Measurements from ENCODE around the gene CHRM4.
A peak's percentile ranks its signal among the peaks of the same experiment; 100 is the strongest.
"Not testable (repeated sequence)": the region's sequence is repeated elsewhere in the genome, so short reads cannot be mapped to it uniquely, and the experiment has no call there.

CHRM4 gene

GRCh38 chr11:46375392-46376101 lies 16.0 kb downstream of the CHRM4 start:
- H3K36me3 ChIP-seq (replicated peaks in 1 of 2; ENCODE audit: control insufficient read depth in 2 of 2, insufficient read depth in 2 of 2, low read length in 2 of 2): peaks cover 26 to 61% of the 10 kb centered on the region in 2 donors
- peak overlapping the region; percentile 21 for H3K14ac ChIP-seq (ENCODE audit: low read length)
- no CpG with 5 or more reads among the region's 38 CpGs for WGBS, 2 donors (ENCODE audit: extremely low coverage in 2 of 2, insufficient read length in 2 of 2, insufficient replicate concordance in 1 of 2)
- H3K4me2 ChIP-seq (ENCODE audit: insufficient read depth, low read length, poor library complexity, severe bottlenecking): no peak overlapping the region
- no peak overlapping the region for H3K4me3 ChIP-seq (ENCODE audit: low read length in 2 of 2)
- H2BK120ac ChIP-seq (ENCODE audit: low read depth, low read length): no peak overlapping the region
- H4K8ac ChIP-seq (ENCODE audit: low read depth, low read length): no peak overlapping the region
- no peak overlapping the region for H2BK12ac ChIP-seq (ENCODE audit: low read length)
- no peak overlapping the region for H3K4ac ChIP-seq (ENCODE audit: low read length)
- no peak overlapping the region for H4K91ac ChIP-seq (ENCODE audit: low read depth, low read length, poor library complexity)
- H2AK5ac ChIP-seq (ENCODE audit: low read depth, low read length): no peak overlapping the region
- H3K18ac ChIP-seq (ENCODE audit: low read length): no peak overlapping the region
- H3K23ac ChIP-seq (ENCODE audit: low read depth, low read length, poor library complexity): peak overlapping the region; percentile 43
- no peaks in the 10 kb centered on the region for H3K9me3 ChIP-seq (replicated peaks in 1 of 2; ENCODE audit: control insufficient read depth in 2 of 2, insufficient read depth in 1 of 2, low read depth in 1 of 2, low read length in 2 of 2)
- H3K4me1 ChIP-seq (ENCODE audit: control insufficient read depth in 2 of 2, insufficient read depth in 1 of 2, low read depth in 1 of 2, low read length in 2 of 2): peaks cover 8 to 11% of the 10 kb centered on the region in 2 donors
- no peaks in the 10 kb centered on the region for H3K27me3 ChIP-seq (ENCODE audit: control insufficient read depth in 3 of 3, insufficient read depth in 3 of 3, low read depth in 1 of 3, low read length in 3 of 3)
- H3K9ac ChIP-seq (ENCODE audit: low read depth, low read length, poor library complexity): peak overlapping the region; percentile 3
- no peak overlapping the region for H2BK5ac ChIP-seq (ENCODE audit: low read length)
- peaks cover 5% of the 10 kb centered on the region for H3K79me1 ChIP-seq (ENCODE audit: low read depth, low read length)
- H3K27ac ChIP-seq (replicated peaks; ENCODE audit: low read length): no peak overlapping the region
- H2BK15ac ChIP-seq (ENCODE audit: low read length): no peak overlapping the region
- H2AFZ ChIP-seq (ENCODE audit: low read length): no peak overlapping the region
- DNase-seq (ENCODE audit: low spot score): no peak

- Histone ChIP-seq H3K36me3 (replicated peaks in 1 of 2; ENCODE audit: control insufficient read depth in 2 of 2, insufficient read depth in 2 of 2, low read length in 2 of 2) (peaks cover 28 to 68% of the 10 kb centered on the region in 2 donors), H2BK12ac (ENCODE audit: low read length) (no peak overlapping the region), H3K4ac (ENCODE audit: low read length) (no peak overlapping the region), H2AFZ (ENCODE audit: low read length) (no peak overlapping the region), H3K14ac (ENCODE audit: low read length) (no peak overlapping the region), H3K4me2 (ENCODE audit: insufficient read depth, low read length, poor library complexity, severe bottlenecking) (no peak overlapping the region), H3K27me3 (ENCODE audit: control insufficient read depth in 3 of 3, insufficient read depth in 3 of 3, low read depth in 1 of 3, low read length in 3 of 3) (no peaks in the 10 kb centered on the region), H4K91ac (ENCODE audit: low read depth, low read length, poor library complexity) (no peak overlapping the region), H3K4me3 (ENCODE audit: low read length in 2 of 2) (no peak overlapping the region), H3K9me3 (replicated peaks in 1 of 2; ENCODE audit: control insufficient read depth in 2 of 2, insufficient read depth in 1 of 2, low read depth in 1 of 2, low read length in 2 of 2) (peaks cover 0 to 1% of the 10 kb centered on the region in 2 donors), H3K79me1 (ENCODE audit: low read depth, low read length) (peaks cover 5% of the 10 kb centered on the region), H3K18ac (ENCODE audit: low read length) (no peak overlapping the region), H2BK15ac (ENCODE audit: low read length) (no peak overlapping the region), H3K9ac (ENCODE audit: low read depth, low read length, poor library complexity) (no peak overlapping the region), H4K8ac (ENCODE audit: low read depth, low read length) (no peak overlapping the region), H2BK5ac (ENCODE audit: low read length) (no peak overlapping the region), H3K23ac (ENCODE audit: low read depth, low read length, poor library complexity) (peak overlapping the region; percentile 43), H2BK120ac (ENCODE audit: low read depth, low read length) (no peak overlapping the region), H2AK5ac (ENCODE audit: low read depth, low read length) (no peak overlapping the region), H3K4me1 (ENCODE audit: control insufficient read depth in 2 of 2, insufficient read depth in 1 of 2, low read depth in 1 of 2, low read length in 2 of 2) (peaks cover 8 to 14% of the 10 kb centered on the region in 2 donors), H3K27ac (replicated peaks; ENCODE audit: low read length) (no peak overlapping the region)
- no peak for DNase-seq (ENCODE audit: low spot score)
- WGBS, 2 donors (ENCODE audit: extremely low coverage in 2 of 2, insufficient read length in 2 of 2, insufficient replicate concordance in 1 of 2): no CpG with 5 or more reads among the region's 15 CpGs
Observed at GRCh38 chr11:46374815-46375214, 16.8 kb downstream of the CHRM4 start.

DNA sequence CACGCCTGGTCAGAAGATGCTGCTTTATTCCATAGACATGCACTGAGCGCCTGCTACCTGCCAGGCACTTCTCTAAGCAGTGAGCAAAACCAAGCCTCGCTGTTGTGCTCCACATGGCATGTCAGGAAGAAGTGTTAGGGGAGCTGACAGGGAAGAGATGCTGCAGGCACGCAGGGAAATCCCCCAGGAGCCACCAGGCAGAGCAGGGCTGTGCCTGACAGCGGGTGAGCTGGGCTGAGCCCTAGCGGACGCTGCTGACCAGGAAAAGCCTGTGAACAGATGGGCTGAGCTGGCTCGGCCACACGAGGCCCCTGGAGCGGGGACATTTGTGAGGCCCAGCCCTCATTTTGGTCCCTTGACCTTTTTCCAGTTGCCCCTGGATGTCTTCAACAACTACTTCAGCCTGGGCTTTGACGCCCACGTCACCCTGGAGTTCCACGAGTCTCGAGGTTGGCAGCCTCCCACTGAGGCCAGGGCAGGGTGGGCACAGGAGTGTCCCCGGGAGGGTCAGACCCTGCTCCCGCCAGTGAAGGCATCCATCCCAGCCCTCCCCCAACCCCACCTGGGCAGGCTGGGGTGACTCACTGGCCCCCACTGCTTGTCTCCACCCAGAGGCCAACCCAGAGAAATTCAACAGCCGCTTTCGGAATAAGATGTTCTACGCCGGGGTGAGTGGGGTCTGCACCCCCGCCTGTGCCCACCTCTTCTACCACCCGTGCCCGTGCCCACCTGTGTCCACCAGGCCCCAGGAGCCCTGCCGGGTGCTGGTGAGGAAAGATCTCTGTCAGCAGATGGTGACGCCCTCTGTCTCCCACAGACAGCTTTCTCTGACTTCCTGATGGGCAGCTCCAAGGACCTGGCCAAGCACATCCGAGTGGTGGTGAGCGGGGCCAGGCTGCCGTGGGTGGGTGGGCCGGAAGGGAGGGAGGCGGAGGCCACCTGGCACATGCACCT lies 17.5 kb downstream of the CHRM4 start:
- DNase-seq (ENCODE audit: low spot score): no peak
- no CpG with 5 or more reads among the region's 30 CpGs for WGBS, 2 donors (ENCODE audit: extremely low coverage in 2 of 2, insufficient read length in 2 of 2, insufficient replicate concordance in 1 of 2)
- no peak overlapping the region for H3K27ac ChIP-seq (replicated peaks; ENCODE audit: low read length)

GRCh38 chr11:46372501-46372900 lies 19.1 kb downstream of the CHRM4 start:
- no CpG with 5 or more reads among the region's 15 CpGs for WGBS, 2 donors (ENCODE audit: extremely low coverage in 2 of 2, insufficient read length in 2 of 2, insufficient replicate concordance in 1 of 2)
- H3K4me2 ChIP-seq (ENCODE audit: insufficient read depth, low read length, poor library complexity, severe bottlenecking): peak overlapping the region; percentile 2
- not testable (repeated sequence) for H3K4me3 ChIP-seq (ENCODE audit: low read length in 2 of 2)

More for the DNA sequence above, 17.5 kb downstream of the CHRM4 start:
- peaks cover 5% of the 10 kb centered on the region for H3K79me1 ChIP-seq (ENCODE audit: low read depth, low read length)
- H2BK12ac ChIP-seq (ENCODE audit: low read length): no peak overlapping the region
- H2BK120ac ChIP-seq (ENCODE audit: low read depth, low read length): no peak overlapping the region
- H3K4ac ChIP-seq (ENCODE audit: low read length): no peak overlapping the region
- H3K36me3 ChIP-seq (replicated peaks in 1 of 2; ENCODE audit: control insufficient read depth in 2 of 2, insufficient read depth in 2 of 2, low read length in 2 of 2): peaks cover 28 to 71% of the 10 kb centered on the region in 2 donors
- H3K9me3 ChIP-seq (replicated peaks in 1 of 2; ENCODE audit: control insufficient read depth in 2 of 2, insufficient read depth in 1 of 2, low read depth in 1 of 2, low read length in 2 of 2): peaks cover 0 to 2% of the 10 kb centered on the region in 2 donors
- no peak overlapping the region for H4K91ac ChIP-seq (ENCODE audit: low read depth, low read length, poor library complexity)
- peak overlapping the region in 1 of 2 donors; percentile 31 for H3K4me3 ChIP-seq (ENCODE audit: low read length in 2 of 2)
- no peak overlapping the region for H3K23ac ChIP-seq (ENCODE audit: low read depth, low read length, poor library complexity)
- H3K14ac ChIP-seq (ENCODE audit: low read length): no peak overlapping the region
- peaks cover 3 to 13% of the 10 kb centered on the region in 2 donors for H3K4me1 ChIP-seq (ENCODE audit: control insufficient read depth in 2 of 2, insufficient read depth in 1 of 2, low read depth in 1 of 2, low read length in 2 of 2)
- no peak overlapping the region for H3K9ac ChIP-seq (ENCODE audit: low read depth, low read length, poor library complexity)
- H4K8ac ChIP-seq (ENCODE audit: low read depth, low read length): no peak overlapping the region
- H3K4me2 ChIP-seq (ENCODE audit: insufficient read depth, low read length, poor library complexity, severe bottlenecking): no peak overlapping the region
- no peak overlapping the region for H3K18ac ChIP-seq (ENCODE audit: low read length)
- H2AK5ac ChIP-seq (ENCODE audit: low read depth, low read length): no peak overlapping the region
- no peaks in the 10 kb centered on the region for H3K27me3 ChIP-seq (ENCODE audit: control insufficient read depth in 3 of 3, insufficient read depth in 3 of 3, low read depth in 1 of 3, low read length in 3 of 3)
- H2AFZ ChIP-seq (ENCODE audit: low read length): no peak overlapping the region
- H2BK15ac ChIP-seq (ENCODE audit: low read length): no peak overlapping the region
- no peak overlapping the region for H2BK5ac ChIP-seq (ENCODE audit: low read length)

More at GRCh38 chr11:46372501-46372900, 19.1 kb downstream of the CHRM4 start:
- not testable (repeated sequence) for H3K14ac ChIP-seq (ENCODE audit: low read length); H3K23ac ChIP-seq (ENCODE audit: low read depth, low read length, poor library complexity); H3K27ac ChIP-seq (replicated peaks; ENCODE audit: low read length); H3K4me1 ChIP-seq (ENCODE audit: control insufficient read depth in 2 of 2, insufficient read depth in 1 of 2, low read depth in 1 of 2, low read length in 2 of 2); H3K9me3 ChIP-seq (replicated peaks in 1 of 2; ENCODE audit: control insufficient read depth in 2 of 2, insufficient read depth in 1 of 2, low read depth in 1 of 2, low read length in 2 of 2); DNase-seq (ENCODE audit: low spot score); H3K18ac ChIP-seq (ENCODE audit: low read length); H2BK15ac ChIP-seq (ENCODE audit: low read length); H2BK5ac ChIP-seq (ENCODE audit: low read length); H2AK5ac ChIP-seq (ENCODE audit: low read depth, low read length); H3K4ac ChIP-seq (ENCODE audit: low read length); H2BK120ac ChIP-seq (ENCODE audit: low read depth, low read length); H2AFZ ChIP-seq (ENCODE audit: low read length); H4K91ac ChIP-seq (ENCODE audit: low read depth, low read length, poor library complexity); H4K8ac ChIP-seq (ENCODE audit: low read depth, low read length); H3K27me3 ChIP-seq (ENCODE audit: control insufficient read depth in 3 of 3, insufficient read depth in 3 of 3, low read depth in 1 of 3, low read length in 3 of 3); H2BK12ac ChIP-seq (ENCODE audit: low read length); H3K79me1 ChIP-seq (ENCODE audit: low read depth, low read length)
- peaks cover 24 to 70% of the 10 kb centered on the region in 2 donors for H3K36me3 ChIP-seq (replicated peaks in 1 of 2; ENCODE audit: control insufficient read depth in 2 of 2, insufficient read depth in 2 of 2, low read length in 2 of 2)
- H3K9ac ChIP-seq (ENCODE audit: low read depth, low read length, poor library complexity): peak overlapping the region; percentile 60

Measured in neuronal stem cell (in vitro differentiated cells).